HepG2 (cell line): ENCODE measurements around the gene NRL. TPM values are rescaled to one million over a fixed set of nuclear protein-coding genes. Genes with fewer than 3 reads are reported as not detected.

Source experiments
- AHR ChIP-seq: IDR thresholded peaks from 2 replicates; pipeline ENCODE4 v1.6.1; 2018; ENCODE audit warnings: missing genetic modification reagents, missing compliant biosample characterization
- BRCA1 ChIP-seq: sonication (generic); formaldehyde crosslinking; IDR thresholded peaks from 2 replicates; pipeline ENCODE4 v1.4.0; 2020; ENCODE audit warnings: missing genetic modification reagents
- DR1 ChIP-seq: sonication (generic); formaldehyde crosslinking; IDR thresholded peaks from 2 replicates; pipeline ENCODE4 v1.8.0; 2021; ENCODE audit warnings: mild to moderate bottlenecking, missing genetic modification reagents, inconsistent platforms
- GZF1 ChIP-seq: sonication (generic); formaldehyde crosslinking; IDR thresholded peaks from 2 replicates; pipeline ENCODE4 v1.5.1; 2020; ENCODE audit warnings: mild to moderate bottlenecking, missing genetic modification reagents
- KLF13 ChIP-seq: sonication (generic); formaldehyde crosslinking; IDR thresholded peaks from 2 replicates; pipeline ENCODE4 v1.4.0; 2020; ENCODE audit warnings: mild to moderate bottlenecking, missing genetic modification reagents
- KLF6 ChIP-seq: IDR thresholded peaks from 2 replicates; pipeline ENCODE4 v1.8.0; 2016; ENCODE audit warnings: missing biosample characterization, missing genetic modification reagents
- MED13 ChIP-seq: sonication (generic); formaldehyde crosslinking; IDR thresholded peaks from 2 replicates; pipeline ENCODE4 v1.5.0; 2020; ENCODE audit warnings: missing genetic modification reagents
- PAF1 ChIP-seq: IDR thresholded peaks from 2 replicates; pipeline ENCODE4 v1.6.1; 2016; ENCODE audit warnings: missing genetic modification reagents, missing compliant biosample characterization
- POGZ ChIP-seq: sonication (generic); formaldehyde crosslinking; IDR thresholded peaks from 2 replicates; pipeline ENCODE4 v1.4.0; 2020; ENCODE audit warnings: mild to moderate bottlenecking, missing genetic modification reagents
- RBM22 ChIP-seq: fragments of 200-400 bp; formaldehyde crosslinking; optimal IDR thresholded peaks from 2 replicates; pipeline ENCODE3; 2017; ENCODE audit warnings: mild to moderate bottlenecking, low read length, moderate library complexity
- SRSF1 ChIP-seq: fragments of 200-400 bp; formaldehyde crosslinking; optimal IDR thresholded peaks from 2 replicates; pipeline ENCODE3; 2017; ENCODE audit warnings: mild to moderate bottlenecking, low read depth, low read length, moderate library complexity
- ZFX ChIP-seq: sonication (generic); formaldehyde crosslinking; IDR thresholded peaks from 2 replicates; pipeline ENCODE4 v1.4.0; 2020; ENCODE audit warnings: mild to moderate bottlenecking, low read depth, missing genetic modification reagents, moderate library complexity
- ZNF256 ChIP-seq: sonication (generic); formaldehyde crosslinking; conservative IDR thresholded peaks from 2 replicates; pipeline ENCODE4 v1.4.0; 2020; ENCODE audit warnings: missing genetic modification reagents
- ZNF317 ChIP-seq: sonication (generic); formaldehyde crosslinking; IDR thresholded peaks from 2 replicates; pipeline ENCODE4 v1.5.0; 2020; ENCODE audit warnings: mild to moderate bottlenecking, missing genetic modification reagents
- ZNF33A ChIP-seq: sonication (generic); formaldehyde crosslinking; IDR thresholded peaks from 2 replicates; pipeline ENCODE4 v1.5.1; 2020; ENCODE audit warnings: missing genetic modification reagents, mild to moderate bottlenecking, moderate library complexity, borderline replicate concordance
- ZNF543 ChIP-seq: sonication (generic); formaldehyde crosslinking; IDR thresholded peaks from 2 replicates; pipeline ENCODE4 v1.4.0; 2020; ENCODE audit warnings: mild to moderate bottlenecking, missing genetic modification reagents
- ZNF615 ChIP-seq: sonication (generic); formaldehyde crosslinking; IDR thresholded peaks from 2 replicates; pipeline ENCODE4 v1.5.0; 2020; ENCODE audit warnings: mild to moderate bottlenecking, missing genetic modification reagents, borderline replicate concordance
- ZNF639 ChIP-seq: conservative IDR thresholded peaks from 2 replicates; pipeline ENCODE4 v1.6.1; 2018; ENCODE audit warnings: missing genetic modification reagents
- ZNF7 ChIP-seq: IDR thresholded peaks from 2 replicates; pipeline ENCODE4 v1.6.1; 2016; ENCODE audit warnings: missing biosample characterization, missing genetic modification reagents
- polyA plus RNA-seq, 8 experiments: library from polyadenylated mRNA; depleted of rRNA in 3 of 8; stranded (reverse) in 7 of 8; unstranded in 1 of 8; fragments of >200 nt; fragmentation: Illumina TruSeq in 4 of 8; extraction: Trizol in 4 of 8; gene quantifications; 2 replicates each; pipeline versions ENCODE4 v1.2.1 to v1.2.3, GENCODE V29; 2011 to 2016; ENCODE audit warnings: low read depth in 4 of 8, missing spikeins in 1 of 8, mixed read lengths in 1 of 8; ENCODE audit not compliant: insufficient read depth in 1 of 8
- total RNA-seq, 5 experiments: library from RNA; depleted of rRNA; stranded (reverse); fragments of >200 nt; fragmentation: Illumina TruSeq; extraction: Trizol; gene quantifications; 2 replicates each; pipeline ENCODE4 v1.2.3, GENCODE V29; 2016; ENCODE audit warnings: low read depth in 1 of 5
- TF ChIP-seq, protein P1 (sequence below): sonication (generic); formaldehyde crosslinking; IDR thresholded peaks from 2 replicates; pipeline ENCODE4 v1.4.0; 2020; ENCODE audit warnings: missing genetic modification reagents
- TF ChIP-seq, protein P2 (sequence below): sonication (generic); formaldehyde crosslinking; IDR thresholded peaks from 2 replicates; pipeline ENCODE4 v1.4.0; 2020; ENCODE audit warnings: missing genetic modification reagents, borderline replicate concordance
- TF ChIP-seq, protein P3 (sequence below): sonication (generic); formaldehyde crosslinking; IDR thresholded peaks from 2 replicates; pipeline ENCODE4 v1.5.0; 2020; ENCODE audit warnings: mild to moderate bottlenecking, missing genetic modification reagents, moderate library complexity

Gene NRL
- total and polyA plus RNA-seq, 2 of the 13 experiments (the other 11 are each of a cell fraction or from before 2014, with no cell fraction given) = 2.5 to 4.7 TPM

- TF ChIP-seq, protein P1, sequence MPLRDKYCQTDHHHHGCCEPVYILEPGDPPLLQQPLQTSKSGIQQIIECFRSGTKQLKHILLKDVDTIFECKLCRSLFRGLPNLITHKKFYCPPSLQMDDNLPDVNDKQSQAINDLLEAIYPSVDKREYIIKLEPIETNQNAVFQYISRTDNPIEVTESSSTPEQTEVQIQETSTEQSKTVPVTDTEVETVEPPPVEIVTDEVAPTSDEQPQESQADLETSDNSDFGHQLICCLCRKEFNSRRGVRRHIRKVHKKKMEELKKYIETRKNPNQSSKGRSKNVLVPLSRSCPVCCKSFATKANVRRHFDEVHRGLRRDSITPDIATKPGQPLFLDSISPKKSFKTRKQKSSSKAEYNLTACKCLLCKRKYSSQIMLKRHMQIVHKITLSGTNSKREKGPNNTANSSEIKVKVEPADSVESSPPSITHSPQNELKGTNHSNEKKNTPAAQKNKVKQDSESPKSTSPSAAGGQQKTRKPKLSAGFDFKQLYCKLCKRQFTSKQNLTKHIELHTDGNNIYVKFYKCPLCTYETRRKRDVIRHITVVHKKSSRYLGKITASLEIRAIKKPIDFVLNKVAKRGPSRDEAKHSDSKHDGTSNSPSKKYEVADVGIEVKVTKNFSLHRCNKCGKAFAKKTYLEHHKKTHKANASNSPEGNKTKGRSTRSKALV = peak; percentile 83; the same call in 1 of the 2 replicates
- TF ChIP-seq SRSF1 (peak; percentile 87), ZNF615 (CRISPR knock-in tag) (peak; percentile 99), KLF13 (CRISPR knock-in tag) (peak; percentile 92), POGZ (CRISPR knock-in tag) (peak; percentile 99), ZNF7 (CRISPR knock-in tag) (peak; percentile 91), PAF1 (CRISPR knock-in tag) (peak; percentile 99), BRCA1 (peak; percentile 95), DR1 (no peak; the same call in 1 of the 2 replicates), ZNF317 (CRISPR knock-in tag) (peak; percentile 88), ZNF639 (CRISPR knock-in tag) (peak; percentile 92), GZF1 (CRISPR knock-in tag) (peak; percentile 76; the same call in 1 of the 2 replicates), ZFX (CRISPR knock-in tag) (peak; percentile 84), ZNF33A (CRISPR knock-in tag) (no peak), ZNF543 (no peak), RBM22 (peak; percentile 99), ZNF256 (CRISPR knock-in tag) (peak; percentile 96), MED13 (peak; percentile 74; the same call in 1 of the 2 replicates), AHR (CRISPR knock-in tag) (peak; percentile 99), KLF6 (CRISPR knock-in tag) (peak; percentile 100)
- TF ChIP-seq, protein P2, sequence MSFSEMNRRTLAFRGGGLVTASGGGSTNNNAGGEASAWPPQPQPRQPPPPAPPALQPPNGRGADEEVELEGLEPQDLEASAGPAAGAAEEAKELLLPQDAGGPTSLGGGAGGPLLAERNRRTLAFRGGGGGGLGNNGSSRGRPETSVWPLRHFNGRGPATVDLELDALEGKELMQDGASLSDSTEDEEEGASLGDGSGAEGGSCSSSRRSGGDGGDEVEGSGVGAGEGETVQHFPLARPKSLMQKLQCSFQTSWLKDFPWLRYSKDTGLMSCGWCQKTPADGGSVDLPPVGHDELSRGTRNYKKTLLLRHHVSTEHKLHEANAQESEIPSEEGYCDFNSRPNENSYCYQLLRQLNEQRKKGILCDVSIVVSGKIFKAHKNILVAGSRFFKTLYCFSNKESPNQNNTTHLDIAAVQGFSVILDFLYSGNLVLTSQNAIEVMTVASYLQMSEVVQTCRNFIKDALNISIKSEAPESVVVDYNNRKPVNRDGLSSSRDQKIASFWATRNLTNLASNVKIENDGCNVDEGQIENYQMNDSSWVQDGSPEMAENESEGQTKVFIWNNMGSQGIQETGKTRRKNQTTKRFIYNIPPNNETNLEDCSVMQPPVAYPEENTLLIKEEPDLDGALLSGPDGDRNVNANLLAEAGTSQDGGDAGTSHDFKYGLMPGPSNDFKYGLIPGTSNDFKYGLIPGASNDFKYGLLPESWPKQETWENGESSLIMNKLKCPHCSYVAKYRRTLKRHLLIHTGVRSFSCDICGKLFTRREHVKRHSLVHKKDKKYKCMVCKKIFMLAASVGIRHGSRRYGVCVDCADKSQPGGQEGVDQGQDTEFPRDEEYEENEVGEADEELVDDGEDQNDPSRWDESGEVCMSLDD (CRISPR knock-in tag) = no peak; the same call in 1 of the 2 replicates
- TF ChIP-seq, protein P3, sequence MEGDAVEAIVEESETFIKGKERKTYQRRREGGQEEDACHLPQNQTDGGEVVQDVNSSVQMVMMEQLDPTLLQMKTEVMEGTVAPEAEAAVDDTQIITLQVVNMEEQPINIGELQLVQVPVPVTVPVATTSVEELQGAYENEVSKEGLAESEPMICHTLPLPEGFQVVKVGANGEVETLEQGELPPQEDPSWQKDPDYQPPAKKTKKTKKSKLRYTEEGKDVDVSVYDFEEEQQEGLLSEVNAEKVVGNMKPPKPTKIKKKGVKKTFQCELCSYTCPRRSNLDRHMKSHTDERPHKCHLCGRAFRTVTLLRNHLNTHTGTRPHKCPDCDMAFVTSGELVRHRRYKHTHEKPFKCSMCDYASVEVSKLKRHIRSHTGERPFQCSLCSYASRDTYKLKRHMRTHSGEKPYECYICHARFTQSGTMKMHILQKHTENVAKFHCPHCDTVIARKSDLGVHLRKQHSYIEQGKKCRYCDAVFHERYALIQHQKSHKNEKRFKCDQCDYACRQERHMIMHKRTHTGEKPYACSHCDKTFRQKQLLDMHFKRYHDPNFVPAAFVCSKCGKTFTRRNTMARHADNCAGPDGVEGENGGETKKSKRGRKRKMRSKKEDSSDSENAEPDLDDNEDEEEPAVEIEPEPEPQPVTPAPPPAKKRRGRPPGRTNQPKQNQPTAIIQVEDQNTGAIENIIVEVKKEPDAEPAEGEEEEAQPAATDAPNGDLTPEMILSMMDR (CRISPR knock-in tag) = peak; percentile 100
These were observed 46.4 kb upstream of the NRL start, which contains the start of gene IRF9 (continued) for GRCh38 chr14:24160850-24161804.
